MM.1S (cell line): ENCODE measurements around the gene DLEC1.

Experiments
- DNase-seq: peaks from one replicate; pipeline ENCODE4 v3.0.0-alpha.2; 2015
- H2AFZ ChIP-seq: fragments of 300-600 bp; sonication (generic); 2 replicates; pipeline ENCODE4 v1.6.0; 2016; ENCODE audit warnings: antibody characterized with exemption, low read length
- H3F3A ChIP-seq: fragments of 300-600 bp; sonication (generic); 2 replicates; pipeline ENCODE4 v1.6.1; 2016; ENCODE audit warnings: mild to moderate bottlenecking, antibody characterized with exemption, low read length, moderate library complexity, mixed read lengths; ENCODE audit not compliant: insufficient read depth
- H3K27ac ChIP-seq: fragments of 300-600 bp; sonication (generic); 2 replicates; pipeline ENCODE4 v1.5.1; 2016; ENCODE audit warnings: mild to moderate bottlenecking, low read length
- H3K27me3 ChIP-seq: fragments of 300-600 bp; sonication (generic); replicated peaks from 2 replicates; pipeline ENCODE4 v1.6.0; 2016; ENCODE audit warnings: low read length; ENCODE audit not compliant: insufficient read depth
- H3K36me3 ChIP-seq: fragments of 300-600 bp; sonication (generic); replicated peaks from 2 replicates; pipeline ENCODE4 v1.6.1; 2016; ENCODE audit warnings: mild to moderate bottlenecking, low read length, mixed read lengths; ENCODE audit not compliant: insufficient read depth
- H3K4me1 ChIP-seq: fragments of 300-600 bp; sonication (generic); 2 replicates; pipeline ENCODE4 v1.6.1; 2016; ENCODE audit warnings: low read length, mixed read lengths
- H3K4me2 ChIP-seq: fragments of 300-600 bp; sonication (generic); 2 replicates; pipeline ENCODE4 v1.6.0; 2016; ENCODE audit warnings: low read depth, low read length
- H3K4me3 ChIP-seq: fragments of 300-600 bp; sonication (generic); 2 replicates; pipeline ENCODE4 v1.5.1; 2016; ENCODE audit warnings: low read length, mixed read lengths
- H3K79me2 ChIP-seq: fragments of 300-600 bp; sonication (generic); 2 replicates; pipeline ENCODE4 v1.6.1; 2016; ENCODE audit warnings: mixed run types, low read length, mixed read lengths
- H3K9ac ChIP-seq: fragments of 300-600 bp; sonication (generic); 2 replicates; pipeline ENCODE4 v1.6.1; 2016; ENCODE audit warnings: low read length, mixed read lengths
- H3K9me2 ChIP-seq: fragments of 300-600 bp; sonication (generic); replicated peaks from 2 replicates; pipeline ENCODE4 v1.6.1; 2016; ENCODE audit warnings: mild to moderate bottlenecking, low read length, mixed read lengths; ENCODE audit not compliant: insufficient read depth
- H3K9me3 ChIP-seq: fragments of 300-600 bp; sonication (generic); replicated peaks from 2 replicates; pipeline ENCODE4 v1.6.1; 2016; ENCODE audit warnings: mild to moderate bottlenecking, low read length, mixed read lengths; ENCODE audit not compliant: insufficient read depth
- H4K20me1 ChIP-seq: fragments of 300-600 bp; sonication (generic); 2 replicates; pipeline ENCODE4 v1.6.1; 2016; ENCODE audit warnings: mild to moderate bottlenecking, low read length, moderate library complexity, mixed read lengths; ENCODE audit not compliant: insufficient read depth
- EZH2 ChIP-seq: fragments of 300-600 bp; sonication (generic); optimal IDR thresholded peaks from 2 replicates; pipeline ENCODE3; 2017; ENCODE audit warnings: low read depth, mild to moderate bottlenecking, antibody characterized with exemption, low read length, mixed read lengths
- EZH2phosphoT487 ChIP-seq: fragments of 300-600 bp; sonication (generic); IDR thresholded peaks from 2 replicates; pipeline ENCODE4 v1.6.1; 2018; ENCODE audit warnings: antibody characterized with exemption, low read length
- TF ChIP-seq, protein P1 (sequence below): fragments of 300-600 bp; sonication (generic); IDR thresholded peaks from 2 replicates; pipeline ENCODE4 v1.5.1; 2016; ENCODE audit warnings: antibody characterized with exemption, low read length, mixed read lengths

The DLEC1 gene

DNA sequence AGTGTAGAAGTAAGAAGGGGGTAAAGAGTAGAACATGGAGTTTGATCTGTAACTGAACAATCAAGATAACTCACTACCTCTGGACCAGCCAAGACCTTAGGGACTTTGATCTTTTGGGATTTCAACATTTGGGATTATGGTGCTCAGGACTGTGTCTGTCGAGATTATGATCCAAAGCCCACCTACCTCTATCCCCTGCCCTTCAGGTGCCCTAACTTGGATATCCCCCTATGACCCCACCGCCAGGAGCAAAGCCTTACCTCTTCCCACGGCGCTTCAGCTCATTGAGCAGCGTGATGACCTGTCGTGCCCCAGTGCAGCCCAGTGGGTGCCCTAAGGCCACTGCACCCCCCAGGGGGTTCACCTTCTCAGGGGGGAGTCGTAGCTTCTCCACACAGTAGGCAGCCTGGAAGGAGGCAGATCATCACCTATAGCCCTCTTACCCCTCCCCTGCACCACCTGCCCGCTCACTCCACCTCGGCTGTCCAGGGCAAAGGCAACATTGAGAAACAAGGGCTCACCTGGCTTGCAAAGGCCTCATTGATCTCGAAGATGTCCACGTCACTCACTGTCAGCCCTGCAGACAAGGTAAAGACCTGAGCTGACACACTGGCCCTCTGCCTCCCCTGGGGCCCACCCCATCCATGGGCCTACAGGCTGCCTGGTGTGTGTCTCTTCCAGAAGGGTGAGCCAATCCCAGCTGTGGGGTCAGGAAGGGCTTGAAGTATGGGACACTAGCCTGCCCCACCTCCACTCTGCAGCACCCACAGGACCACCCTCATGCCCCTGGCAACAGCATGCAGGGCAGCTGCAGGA, 86.5 kb downstream of the DLEC1 start:
- no peak overlapping the region for H3K27ac ChIP-seq
- no peak overlapping the region for H3K4me3 ChIP-seq
- no peaks in the 10 kb centered on the region; the same call in 1 of the 2 replicates for H3K36me3 ChIP-seq
- no peak overlapping the region for H3K4me2 ChIP-seq
- no peaks in the 10 kb centered on the region for H3K9me3 ChIP-seq
- H3K79me2 ChIP-seq, result no peaks in the 10 kb centered on the region
- no peak for DNase-seq
- no peak overlapping the region for H3K9ac ChIP-seq
- no peak overlapping the region for H2AFZ ChIP-seq
- no peaks in the 10 kb centered on the region for H3K27me3 ChIP-seq
- H3F3A ChIP-seq, result no peaks in the 10 kb centered on the region
- TF ChIP-seq EZH2 (no peak), EZH2phosphoT487 (no peak)
- TF ChIP-seq, protein P1, sequence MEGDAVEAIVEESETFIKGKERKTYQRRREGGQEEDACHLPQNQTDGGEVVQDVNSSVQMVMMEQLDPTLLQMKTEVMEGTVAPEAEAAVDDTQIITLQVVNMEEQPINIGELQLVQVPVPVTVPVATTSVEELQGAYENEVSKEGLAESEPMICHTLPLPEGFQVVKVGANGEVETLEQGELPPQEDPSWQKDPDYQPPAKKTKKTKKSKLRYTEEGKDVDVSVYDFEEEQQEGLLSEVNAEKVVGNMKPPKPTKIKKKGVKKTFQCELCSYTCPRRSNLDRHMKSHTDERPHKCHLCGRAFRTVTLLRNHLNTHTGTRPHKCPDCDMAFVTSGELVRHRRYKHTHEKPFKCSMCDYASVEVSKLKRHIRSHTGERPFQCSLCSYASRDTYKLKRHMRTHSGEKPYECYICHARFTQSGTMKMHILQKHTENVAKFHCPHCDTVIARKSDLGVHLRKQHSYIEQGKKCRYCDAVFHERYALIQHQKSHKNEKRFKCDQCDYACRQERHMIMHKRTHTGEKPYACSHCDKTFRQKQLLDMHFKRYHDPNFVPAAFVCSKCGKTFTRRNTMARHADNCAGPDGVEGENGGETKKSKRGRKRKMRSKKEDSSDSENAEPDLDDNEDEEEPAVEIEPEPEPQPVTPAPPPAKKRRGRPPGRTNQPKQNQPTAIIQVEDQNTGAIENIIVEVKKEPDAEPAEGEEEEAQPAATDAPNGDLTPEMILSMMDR, result no peak
- H3K9me2 ChIP-seq, result no peaks in the 10 kb centered on the region
- H4K20me1 ChIP-seq, result no peaks in the 10 kb centered on the region
- H3K4me1 ChIP-seq, result no peaks in the 10 kb centered on the region

DNA sequence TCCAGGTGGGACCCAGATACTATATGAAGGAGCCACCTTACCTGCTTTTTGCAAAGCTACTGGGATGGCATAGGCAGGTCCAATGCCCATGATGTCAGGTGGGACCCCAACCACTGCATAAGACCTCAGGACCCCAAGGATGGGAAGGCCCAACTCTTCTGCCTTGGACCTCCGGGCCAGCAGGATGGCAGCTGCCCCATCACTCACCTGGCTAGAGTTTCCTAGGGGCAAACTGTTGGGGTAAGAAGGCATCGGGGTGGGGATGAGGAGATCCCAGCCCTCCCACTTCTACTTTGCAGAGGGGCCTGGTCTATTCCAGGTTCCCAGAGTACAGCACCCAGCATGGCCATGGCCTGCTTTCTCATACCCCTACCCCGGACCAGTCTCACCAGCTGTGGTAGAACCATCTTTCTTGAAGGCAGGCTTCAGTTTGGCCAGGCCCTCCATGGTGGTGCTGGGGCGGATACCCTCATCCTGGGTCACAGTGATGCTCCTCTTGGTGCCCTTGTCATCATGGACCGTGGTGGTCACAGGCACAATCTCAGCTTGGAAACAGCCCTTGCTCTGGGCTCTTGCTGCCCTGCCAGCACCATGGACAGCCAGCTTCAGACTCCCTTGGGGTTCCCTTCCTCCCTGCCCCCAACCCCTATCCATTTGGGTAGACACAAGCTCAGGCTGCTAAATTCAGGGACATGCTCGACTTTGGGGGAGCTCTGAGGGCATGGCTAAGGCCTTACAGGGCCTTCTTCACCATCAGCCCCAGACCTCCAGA, 87.3 kb downstream of the DLEC1 start:
- Histone ChIP-seq H3K4me1 (no peaks in the 10 kb centered on the region), H3K4me2 (no peak overlapping the region), H3F3A (no peaks in the 10 kb centered on the region), H3K79me2 (no peaks in the 10 kb centered on the region), H3K27ac (no peak overlapping the region), H3K9me2 (no peaks in the 10 kb centered on the region), H3K4me3 (no peak overlapping the region), H2AFZ (no peak overlapping the region), H3K9ac (no peak overlapping the region), H3K36me3 (no peaks in the 10 kb centered on the region; the same call in 1 of the 2 replicates), H3K27me3 (no peaks in the 10 kb centered on the region), H4K20me1 (no peaks in the 10 kb centered on the region), H3K9me3 (no peaks in the 10 kb centered on the region)
- no peak for DNase-seq
- TF ChIP-seq, protein P1, result no peak
- TF ChIP-seq EZH2 (no peak), EZH2phosphoT487 (no peak)

DNA sequence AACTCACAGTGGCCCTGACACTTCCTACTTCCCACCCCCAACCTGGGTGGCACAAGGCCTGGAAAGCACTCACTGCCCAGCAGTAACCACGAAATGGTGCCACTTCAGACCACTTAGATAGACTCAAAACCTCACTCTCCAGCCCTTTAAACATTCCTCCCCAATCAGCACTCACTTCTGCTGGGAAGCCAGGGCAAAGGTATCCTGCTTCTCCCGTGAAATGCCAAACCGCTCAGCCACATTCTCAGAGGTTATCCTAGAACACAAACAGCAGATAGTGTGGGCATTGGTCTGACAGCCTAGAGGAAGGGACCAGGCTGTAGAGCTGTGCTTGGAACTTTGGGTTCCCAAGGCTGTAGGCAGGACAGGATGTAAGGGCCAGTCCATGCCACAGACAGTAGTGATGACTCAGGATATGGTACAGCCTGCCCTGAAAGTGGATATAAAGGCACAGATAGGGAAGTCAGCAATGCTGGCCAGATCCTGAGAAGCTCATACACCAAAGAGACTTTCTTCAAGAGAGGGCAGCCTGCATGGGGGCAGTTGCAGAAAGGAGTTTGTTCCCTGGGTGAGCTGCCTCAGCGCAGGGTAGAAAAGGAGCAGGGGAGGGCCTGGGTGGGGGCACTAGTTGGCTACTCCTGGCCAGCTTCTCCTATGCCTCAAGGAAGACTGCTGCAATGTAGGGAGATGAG, 88.7 kb downstream of the DLEC1 start:
- Histone ChIP-seq H3K36me3 (no peaks in the 10 kb centered on the region; the same call in 1 of the 2 replicates), H3F3A (no peaks in the 10 kb centered on the region), H4K20me1 (no peaks in the 10 kb centered on the region), H3K27ac (no peak overlapping the region), H3K9ac (no peak overlapping the region), H3K79me2 (no peaks in the 10 kb centered on the region), H3K4me3 (no peak overlapping the region), H3K27me3 (no peaks in the 10 kb centered on the region), H3K9me3 (no peaks in the 10 kb centered on the region), H3K4me1 (no peaks in the 10 kb centered on the region), H3K9me2 (no peaks in the 10 kb centered on the region), H2AFZ (no peak overlapping the region), H3K4me2 (no peak overlapping the region)
- no peak for DNase-seq
- TF ChIP-seq EZH2, result no peak
- TF ChIP-seq, protein P1, result no peak
- TF ChIP-seq EZH2phosphoT487, result no peak
